KOPT-K1 (cell line): Measurements from ENCODE around the gene RAP1B.
A peak's percentile ranks its signal among the peaks of the same experiment; 100 is the strongest.

Source experiments
- H3K27ac ChIP-seq: fragments of 200-600 bp; sonication (generic); 2 replicates; pipeline ENCODE4 v1.5.1; 2016; ENCODE audit warnings: antibody characterized with exemption, mild to moderate bottlenecking, low read depth, low read length; ENCODE audit not compliant: poor library complexity, severe bottlenecking
- H3K36me3 ChIP-seq: fragments of 200-600 bp; sonication (generic); 2 replicates; pipeline ENCODE4 v1.5.1; 2017; ENCODE audit warnings: antibody characterized with exemption, mild to moderate bottlenecking, low read length, moderate library complexity; ENCODE audit not compliant: insufficient read depth
- H3K9me3 ChIP-seq: fragments of 200-600 bp; sonication (generic); 2 replicates; pipeline ENCODE4 v1.5.1; 2017; ENCODE audit warnings: antibody characterized with exemption, low read length, mild to moderate bottlenecking; ENCODE audit not compliant: insufficient read depth, poor library complexity, severe bottlenecking

Gene RAP1B

GRCh38 chr12:68591734-68592418, 18.8 kb upstream of the RAP1B start:
- H3K27ac ChIP-seq: peak overlapping the region; percentile 70
- H3K9me3 ChIP-seq: peaks cover 32% of the 10 kb centered on the region
- H3K36me3 ChIP-seq: no peaks in the 10 kb centered on the region

- peaks cover 12% of the 10 kb centered on the region for H3K9me3 ChIP-seq
- no peaks in the 10 kb centered on the region for H3K36me3 ChIP-seq
- H3K27ac ChIP-seq: peak overlapping the region; percentile 4
Measured at GRCh38 chr12:68595241-68595640, 15.5 kb upstream of the RAP1B start.

DNA sequence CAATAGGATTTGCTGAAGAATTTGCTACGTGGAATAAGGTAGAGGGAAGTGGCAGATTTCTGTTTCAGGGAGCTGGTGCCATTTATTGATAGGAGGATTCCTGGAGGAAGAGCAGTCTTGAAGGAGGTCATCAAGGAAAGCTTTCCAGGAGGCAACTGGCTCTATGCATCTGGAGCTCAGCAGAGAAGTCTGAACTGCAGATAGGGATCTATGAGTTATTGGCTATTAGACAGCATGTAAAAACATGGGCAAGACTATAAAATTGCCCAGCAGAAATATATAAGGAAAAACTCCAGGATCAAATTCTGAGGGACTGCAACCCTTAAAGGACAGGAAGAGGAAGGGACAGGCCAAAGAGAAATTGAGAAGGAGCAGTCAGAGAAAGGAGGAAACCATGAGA, 8.9 kb upstream of the RAP1B start:
- Histone ChIP-seq H3K9me3 (no peaks in the 10 kb centered on the region), H3K27ac (no peak overlapping the region), H3K36me3 (no peaks in the 10 kb centered on the region)

- Histone ChIP-seq H3K9me3 (no peaks in the 10 kb centered on the region), H3K36me3 (no peaks in the 10 kb centered on the region), H3K27ac (no peak overlapping the region)
Measured at GRCh38 chr12:68602720-68603119, 8.0 kb upstream of the RAP1B start.

GRCh38 chr12:68608191-68608590, 2.5 kb upstream of the RAP1B start:
- Histone ChIP-seq H3K27ac (no peak overlapping the region), H3K9me3 (no peaks in the 10 kb centered on the region), H3K36me3 (peaks cover 6% of the 10 kb centered on the region)

- peak overlapping the region; percentile 90 for H3K27ac ChIP-seq
- H3K36me3 ChIP-seq: peaks cover 19% of the 10 kb centered on the region
- H3K9me3 ChIP-seq: no peaks in the 10 kb centered on the region
Measured at GRCh38 chr12:68609998-68610369, 715 bp upstream of the RAP1B start.

- Histone ChIP-seq H3K27ac (peak overlapping the region; percentile 90), H3K36me3 (peaks cover 19% of the 10 kb centered on the region), H3K9me3 (no peaks in the 10 kb centered on the region)
Measured at GRCh38 chr12:68611094-68611805, 551 bp downstream of the RAP1B start.

GRCh38 chr12:68611806-68612160, 1.1 kb downstream of the RAP1B start:
- Histone ChIP-seq H3K9me3 (no peaks in the 10 kb centered on the region), H3K36me3 (peaks cover 19% of the 10 kb centered on the region), H3K27ac (peak overlapping the region; percentile 90)

GRCh38 chr12:68612202-68612601, 1.5 kb downstream of the RAP1B start:
- H3K27ac ChIP-seq: peak overlapping the region; percentile 90
- H3K36me3 ChIP-seq: peaks cover 19% of the 10 kb centered on the region

GRCh38 chr12:68612697-68613096, 2.0 kb downstream of the RAP1B start:
- H3K27ac ChIP-seq: peak overlapping the region; percentile 90
- peaks cover 20% of the 10 kb centered on the region for H3K36me3 ChIP-seq
- H3K9me3 ChIP-seq: no peaks in the 10 kb centered on the region

More at GRCh38 chr12:68612202-68612601, 1.5 kb downstream of the RAP1B start:
- H3K9me3 ChIP-seq: no peaks in the 10 kb centered on the region

- peaks cover 26% of the 10 kb centered on the region for H3K36me3 ChIP-seq
- H3K9me3 ChIP-seq: no peaks in the 10 kb centered on the region
- peak overlapping the region; percentile 90 for H3K27ac ChIP-seq
Measured at GRCh38 chr12:68613209-68613904, 2.7 kb downstream of the RAP1B start.

DNA sequence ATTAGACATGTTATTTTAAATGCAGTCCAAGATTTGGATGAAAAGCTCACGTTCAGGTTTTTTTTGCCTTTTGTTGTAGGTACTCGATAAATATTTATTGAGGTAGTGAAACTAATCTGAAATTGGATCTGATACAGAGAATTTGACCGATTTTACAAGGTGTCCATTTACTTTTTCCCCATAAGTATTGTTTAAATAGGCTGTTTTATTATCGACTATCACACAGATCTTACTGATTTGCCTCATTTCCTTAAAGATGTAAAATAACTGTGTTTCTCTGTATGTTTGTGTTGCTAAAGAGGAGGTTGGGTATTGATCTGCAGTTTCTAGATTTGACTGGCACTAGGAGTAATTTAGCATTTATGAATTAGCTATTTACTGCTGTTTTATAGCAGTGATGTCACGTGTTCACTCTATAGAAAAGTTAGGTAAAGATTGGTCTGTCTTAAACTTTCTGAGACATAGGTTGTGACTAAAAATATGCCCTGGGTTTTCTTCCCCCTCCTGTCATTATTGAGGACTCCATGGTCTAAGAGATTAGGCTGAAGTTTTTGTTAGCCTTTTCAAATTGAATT, 3.5 kb downstream of the RAP1B start:
- Histone ChIP-seq H3K9me3 (no peaks in the 10 kb centered on the region), H3K27ac (no peak overlapping the region), H3K36me3 (peaks cover 34% of the 10 kb centered on the region)

DNA sequence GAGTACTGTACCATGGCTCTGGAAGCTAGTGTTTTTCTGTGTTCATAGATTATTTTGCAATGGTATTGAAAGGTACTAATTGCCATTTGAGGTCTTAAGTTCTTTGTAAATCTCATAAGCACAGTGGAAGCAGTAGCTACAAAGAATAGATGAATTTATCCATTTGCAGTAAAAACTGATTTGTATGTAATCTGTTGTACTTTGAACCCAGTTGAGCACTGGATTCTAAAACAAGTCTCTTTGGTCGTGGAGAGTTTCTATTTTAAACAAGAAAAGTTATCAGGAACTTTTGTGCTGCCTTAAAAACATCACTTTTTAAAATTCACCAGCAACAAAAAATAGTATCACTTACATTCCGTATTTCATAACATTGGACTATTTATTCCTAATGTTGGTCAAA, 4.1 kb downstream of the RAP1B start:
- no peak overlapping the region for H3K27ac ChIP-seq
- peaks cover 34% of the 10 kb centered on the region for H3K36me3 ChIP-seq
- H3K9me3 ChIP-seq: no peaks in the 10 kb centered on the region

- no peaks in the 10 kb centered on the region for H3K9me3 ChIP-seq
- H3K27ac ChIP-seq: no peak overlapping the region
- H3K36me3 ChIP-seq: peaks cover 34% of the 10 kb centered on the region
Measured at GRCh38 chr12:68617160-68617926, 6.6 kb downstream of the RAP1B start.

DNA sequence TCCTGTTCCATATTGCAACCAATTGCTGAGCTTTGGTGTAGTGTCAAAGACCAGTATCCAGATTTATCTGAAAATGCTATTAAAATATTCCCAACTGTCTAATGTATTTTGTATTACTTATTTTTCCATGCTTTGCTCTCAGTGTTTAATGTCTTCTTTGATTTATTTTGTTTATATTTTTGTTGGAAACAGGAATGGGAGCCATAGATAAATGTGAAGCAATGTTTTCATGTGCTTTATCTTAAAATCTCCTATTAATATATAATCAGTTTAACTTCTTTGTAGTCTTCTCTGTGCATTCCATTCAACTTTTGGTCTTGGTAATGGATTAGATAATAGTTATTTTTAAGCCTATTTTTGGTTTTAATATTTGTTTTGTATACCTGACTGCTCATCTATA, 8.8 kb downstream of the RAP1B start:
- peaks cover 1% of the 10 kb centered on the region for H3K9me3 ChIP-seq
- no peak overlapping the region for H3K27ac ChIP-seq
- H3K36me3 ChIP-seq: peaks cover 34% of the 10 kb centered on the region
